NCI-H2107 treated with DMSO at 0.1 percent for 48 hours (cell line): Measurements from ENCODE around the gene RBM25.
"Not testable (repeated sequence)": the region's sequence is repeated elsewhere in the genome, so short reads cannot be mapped to it uniquely, and the experiment has no call there.

Source experiments
- DNase-seq: peaks from one replicate; lab custom pipeline; 2025; ENCODE audit not compliant: unreplicated experiment; lab: John Stamatoyannopoulos, UW

Gene RBM25

DNA sequence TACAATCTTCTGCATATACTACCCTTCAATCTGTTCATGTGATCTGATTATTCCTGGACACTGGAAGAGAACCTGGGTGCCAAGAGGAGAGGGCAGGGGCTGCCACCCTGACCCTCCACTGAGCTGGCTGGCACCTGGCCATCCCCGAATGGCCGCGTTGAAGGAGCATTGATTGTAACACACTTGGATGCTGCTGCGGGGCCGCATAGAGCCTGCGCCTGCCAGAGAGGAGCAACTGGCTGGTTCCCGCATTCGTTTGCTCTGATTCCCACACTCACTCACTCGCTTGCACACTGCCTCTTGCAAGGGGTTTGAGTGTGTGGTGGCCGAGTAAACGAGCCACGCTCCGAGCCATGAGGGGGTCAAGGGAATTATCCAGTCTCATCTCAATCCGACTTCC, 110.4 kb downstream of the RBM25 start:
- DNase-seq: no peak

DNA sequence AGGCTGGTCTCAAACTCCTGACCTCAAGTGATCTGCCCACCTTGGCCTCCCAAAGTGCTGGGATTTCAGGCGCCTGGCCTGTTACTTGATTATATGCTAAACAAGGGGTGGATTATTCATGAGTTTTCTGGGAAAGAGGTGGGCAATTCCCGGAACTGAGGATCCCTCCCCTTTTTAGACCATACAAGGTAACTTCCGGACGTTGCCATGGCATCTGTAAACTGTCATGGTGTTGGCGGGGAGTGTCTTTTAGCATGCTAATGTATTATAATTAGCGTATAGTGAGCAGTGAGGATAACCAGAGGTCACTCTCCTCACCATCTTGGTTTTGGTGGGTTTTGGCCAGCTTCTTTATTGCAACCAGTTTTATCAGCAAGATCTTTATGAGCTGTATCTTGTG, 111.5 kb downstream of the RBM25 start:
- DNase-seq: not testable (repeated sequence)

DNA sequence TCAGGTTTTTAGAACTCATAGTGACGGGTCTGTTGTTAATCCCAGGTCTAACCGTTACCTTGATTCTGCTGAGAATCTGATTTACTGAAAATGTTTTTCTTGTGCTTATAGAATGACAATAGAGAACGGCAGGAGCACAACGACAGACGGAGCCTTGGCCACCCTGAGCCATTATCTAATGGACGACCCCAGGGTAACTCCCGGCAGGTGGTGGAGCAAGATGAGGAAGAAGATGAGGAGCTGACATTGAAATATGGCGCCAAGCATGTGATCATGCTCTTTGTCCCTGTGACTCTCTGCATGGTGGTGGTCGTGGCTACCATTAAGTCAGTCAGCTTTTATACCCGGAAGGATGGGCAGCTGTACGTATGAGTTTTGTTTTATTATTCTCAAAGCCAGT, 112.4 kb downstream of the RBM25 start:
- no peak for DNase-seq

- DNase-seq: no peak
These were observed 114.2 kb downstream of the RBM25 start for GRCh38 chr14:73172500-73172899.

- DNase-seq: peak; percentile 65
These were observed 114.9 kb downstream of the RBM25 start for GRCh38 chr14:73173092-73173735.
